ENCODE measurements around the gene TNNC1. TPM values are rescaled to one million over a fixed set of nuclear protein-coding genes. Genes with fewer than 3 reads are reported as not detected.

Gene TNNC1
- total and polyA plus RNA-seq, 2 donors (not counting 3 experiments of a cell fraction or from before 2014, with no cell fraction given) = 0.12 TPM; not detected in 1

DNA sequence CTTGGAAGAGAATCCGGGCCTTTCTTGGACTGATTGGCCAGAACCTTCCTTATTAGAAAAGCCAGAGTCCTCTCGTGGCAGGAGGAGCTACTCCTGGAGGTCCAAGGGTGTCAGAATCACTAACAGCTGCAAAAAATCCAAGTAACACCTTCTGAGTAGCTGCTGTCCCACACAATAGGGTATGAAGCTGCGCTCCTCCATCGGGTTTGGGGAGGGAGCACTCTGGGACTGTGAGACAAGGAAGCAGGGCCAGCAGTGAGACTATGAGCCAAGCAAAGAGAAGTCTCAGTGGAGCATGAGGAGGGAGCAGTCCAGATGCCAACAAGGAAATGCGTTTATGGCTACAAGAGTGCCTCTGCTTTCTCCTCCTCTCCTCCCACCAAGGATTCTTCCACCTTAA is 30.7 kb downstream of the TNNC1 start:
- Histone ChIP-seq H3K4me2 (ENCODE audit: insufficient read depth, low read length) (no peak overlapping the region), H3K9me3 (replicated peaks; ENCODE audit: control insufficient read depth, insufficient read depth, low read length) (no peaks in the 10 kb centered on the region), H3K36me3 (ENCODE audit: control insufficient read depth in 2 of 2, extremely low read depth in 1 of 2, insufficient read depth in 2 of 2, low read length in 2 of 2) (no peaks in the 10 kb centered on the region), H3K9ac (replicated peaks; ENCODE audit: extremely low read depth, insufficient read depth, low read length) (no peak overlapping the region), H3K4me3 (replicated peaks in 1 of 3; ENCODE audit: insufficient read depth in 1 of 3, low read depth in 1 of 3, low read length in 3 of 3) (no peak overlapping the region), H3K9me1 (replicated peaks; ENCODE audit: control insufficient read depth, extremely low read depth, insufficient read depth, low read length) (no peaks in the 10 kb centered on the region), H3K27ac (ENCODE audit: insufficient read depth, low read depth, low read length) (no peak overlapping the region), H4K20me1 (replicated peaks; ENCODE audit: control insufficient read depth, extremely low read depth, insufficient read depth, low read length) (no peaks in the 10 kb centered on the region), H2AFZ (ENCODE audit: low read depth, low read length) (no peak overlapping the region), H3K27me3 (ENCODE audit: control insufficient read depth in 2 of 2, insufficient read depth in 2 of 2, low read length in 2 of 2) (no peaks in the 10 kb centered on the region), H3K79me2 (ENCODE audit: control insufficient read depth, insufficient read depth, low read length) (no peaks in the 10 kb centered on the region), H3K4me1 (ENCODE audit: control insufficient read depth, extremely low read depth, insufficient read depth, low read length) (no peaks in the 10 kb centered on the region)
- POLR2A ChIA-PET = no interaction called here
- no peak for FAIRE-seq
- intact Hi-C loops (cut with micrococcal nuclease) (no loop called here), dilution Hi-C loops (cut with MboI; ENCODE audit: extremely low pct_ligation_motif_present, low sequenced_read_pairs) (no loop called here)
- no peak for TF ChIP-seq GATA2 (IDR thresholded peaks at IDR 0.05; ENCODE audit: insufficient read depth, insufficient read length, low read depth, low read length)
- TF ChIP-seq, protein P1, sequence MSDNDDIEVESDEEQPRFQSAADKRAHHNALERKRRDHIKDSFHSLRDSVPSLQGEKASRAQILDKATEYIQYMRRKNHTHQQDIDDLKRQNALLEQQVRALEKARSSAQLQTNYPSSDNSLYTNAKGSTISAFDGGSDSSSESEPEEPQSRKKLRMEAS (IDR thresholded peaks at IDR 0.05; ENCODE audit: insufficient read depth, insufficient read length) = no peak
- no peak for TF ChIP-seq JUN (IDR thresholded peaks at IDR 0.05; ENCODE audit: borderline replicate concordance, insufficient read depth, insufficient read length, low read depth)
- no peak for TF ChIP-seq POLR2AphosphoS5 (IDR thresholded peaks at IDR 0.05; ENCODE audit: insufficient read depth, low read depth, low read length)
- no peak for TF ChIP-seq POLR2A (IDR thresholded peaks at IDR 0.05; ENCODE audit: low read depth, low read length)
- TF ChIP-seq, protein P2, sequence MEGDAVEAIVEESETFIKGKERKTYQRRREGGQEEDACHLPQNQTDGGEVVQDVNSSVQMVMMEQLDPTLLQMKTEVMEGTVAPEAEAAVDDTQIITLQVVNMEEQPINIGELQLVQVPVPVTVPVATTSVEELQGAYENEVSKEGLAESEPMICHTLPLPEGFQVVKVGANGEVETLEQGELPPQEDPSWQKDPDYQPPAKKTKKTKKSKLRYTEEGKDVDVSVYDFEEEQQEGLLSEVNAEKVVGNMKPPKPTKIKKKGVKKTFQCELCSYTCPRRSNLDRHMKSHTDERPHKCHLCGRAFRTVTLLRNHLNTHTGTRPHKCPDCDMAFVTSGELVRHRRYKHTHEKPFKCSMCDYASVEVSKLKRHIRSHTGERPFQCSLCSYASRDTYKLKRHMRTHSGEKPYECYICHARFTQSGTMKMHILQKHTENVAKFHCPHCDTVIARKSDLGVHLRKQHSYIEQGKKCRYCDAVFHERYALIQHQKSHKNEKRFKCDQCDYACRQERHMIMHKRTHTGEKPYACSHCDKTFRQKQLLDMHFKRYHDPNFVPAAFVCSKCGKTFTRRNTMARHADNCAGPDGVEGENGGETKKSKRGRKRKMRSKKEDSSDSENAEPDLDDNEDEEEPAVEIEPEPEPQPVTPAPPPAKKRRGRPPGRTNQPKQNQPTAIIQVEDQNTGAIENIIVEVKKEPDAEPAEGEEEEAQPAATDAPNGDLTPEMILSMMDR (IDR thresholded peaks at IDR 0.05; ENCODE audit: extremely low read depth in 1 of 2, insufficient read depth in 1 of 2, low read depth in 1 of 2, low read length in 2 of 2) = no peak
- no peak for TF ChIP-seq MYC (IDR thresholded peaks at IDR 0.05; ENCODE audit: low read depth, low read length)
- no peak for TF ChIP-seq FOS (IDR thresholded peaks at IDR 0.05; ENCODE audit: borderline replicate concordance, insufficient read depth, low read length)
- TF ChIP-seq EZH2 (IDR thresholded peaks at IDR 0.05; ENCODE audit: borderline replicate concordance, low read depth, low read length, severe bottlenecking) = no peak
- DNase-seq (ENCODE audit: low read depth, low spot score) = no peak
- CTCF ChIA-PET = interaction anchor here (1.8 to 10.2 kb wide), 2 partner anchors 11 to 25 kb away, joined by 9 to 243 read pairs; partner anchors contain the start of gene SEMA3G
- BruUV-seq (replicated peaks) = no TSS peak

Data from endothelial cell of umbilical vein (primary cell).